GM18511 (cell line): ENCODE results near the gene WDR27.
"Not testable (repeated sequence)": the region's sequence is repeated elsewhere in the genome, so short reads cannot be mapped to it uniquely, and the experiment has no call there.

ENCODE experiments used
- ATAC-seq: cut with Tn5 transposase; IDR thresholded peaks from one replicate; pipeline ENCODE4 v1.9.1; 2021; ENCODE audit warnings: mild to moderate bottlenecking, moderate library complexity; ENCODE audit not compliant: unreplicated experiment

WDR27 gene

GRCh38 chr6:169533301-169534038, 168.4 kb downstream of the WDR27 start:
- no peak for ATAC-seq

- ATAC-seq: no peak
These were observed 171.1 kb downstream of the WDR27 start for GRCh38 chr6:169530752-169531123.

- ATAC-seq: no peak
These were observed 171.7 kb downstream of the WDR27 start for GRCh38 chr6:169529931-169530751.

- no peak for ATAC-seq
These were observed 173.1 kb downstream of the WDR27 start for GRCh38 chr6:169528755-169529154.

GRCh38 chr6:169527306-169527705, 174.5 kb downstream of the WDR27 start:
- no peak for ATAC-seq

GRCh38 chr6:169521825-169522224, 180.0 kb downstream of the WDR27 start:
- no peak for ATAC-seq

GRCh38 chr6:169520104-169520503, 181.7 kb downstream of the WDR27 start:
- no peak for ATAC-seq

- ATAC-seq: no peak
These were observed 183.4 kb downstream of the WDR27 start for GRCh38 chr6:169518451-169518850.

- ATAC-seq: no peak
These were observed 188.2 kb downstream of the WDR27 start for GRCh38 chr6:169513478-169514193.

- not testable (repeated sequence) for ATAC-seq
These were observed 190.0 kb downstream of the WDR27 start for GRCh38 chr6:169511785-169512184.

- ATAC-seq: no peak
These were observed 191.0 kb downstream of the WDR27 start for GRCh38 chr6:169510871-169511270.

GRCh38 chr6:169508452-169508851, 193.4 kb downstream of the WDR27 start:
- no peak for ATAC-seq

- ATAC-seq: no peak
These were observed 198.2 kb downstream of the WDR27 start for GRCh38 chr6:169503422-169504152.

- no peak for ATAC-seq
These were observed 199.4 kb downstream of the WDR27 start for GRCh38 chr6:169502445-169502844.

- ATAC-seq: no peak
These were observed 200.0 kb downstream of the WDR27 start for GRCh38 chr6:169501777-169502313.

- ATAC-seq: no peak
These were observed 200.7 kb downstream of the WDR27 start for GRCh38 chr6:169501128-169501527.

GRCh38 chr6:169500688-169501087, 201.1 kb downstream of the WDR27 start:
- no peak for ATAC-seq

GRCh38 chr6:169499848-169500247, 202.0 kb downstream of the WDR27 start:
- ATAC-seq: no peak

GRCh38 chr6:169498916-169499513, 202.8 kb downstream of the WDR27 start:
- ATAC-seq: no peak

- ATAC-seq: no peak
These were observed 206.2 kb downstream of the WDR27 start for GRCh38 chr6:169495601-169496000.
